ENCODE data around the gene SLC51A. TPM values are rescaled to one million over a fixed set of nuclear protein-coding genes. Genes with fewer than 3 reads are reported as not detected.
"Not testable (repeated sequence)": the region's sequence is repeated elsewhere in the genome, so short reads cannot be mapped to it uniquely, and the experiment has no call there.

The SLC51A gene
- total and polyA plus RNA-seq, 12 donors, result 1.2 to 73.1 (median 12.7) TPM

GRCh38 chr3:196241704-196242103 is 25.4 kb downstream of the SLC51A start:
- Histone ChIP-seq H3K4me1 (replicated peaks in 1 of 2) (peaks cover 7 to 23% of the 10 kb centered on the region in 2 donors), H3K4me3 (no peak overlapping the region), H3K9me3 (replicated peaks in 1 of 3) (no peaks in the 10 kb centered on the region), H3K36me3 (replicated peaks in 1 of 2) (peaks cover 0 to 74% of the 10 kb centered on the region in 2 donors), H3K27me3 (no peaks in the 10 kb centered on the region), H3K27ac (no peak overlapping the region)
- no peak for DNase-seq
- intact Hi-C loops (cut with DNase I), result no loop called here
- 87 to 90% (median 89%) methylated on average over 8 of the region's 8 CpGs for WGBS, 4 donors
- TF ChIP-seq POLR2A (IDR thresholded peaks at IDR 0.05), result no peak
- TF ChIP-seq, protein P1, sequence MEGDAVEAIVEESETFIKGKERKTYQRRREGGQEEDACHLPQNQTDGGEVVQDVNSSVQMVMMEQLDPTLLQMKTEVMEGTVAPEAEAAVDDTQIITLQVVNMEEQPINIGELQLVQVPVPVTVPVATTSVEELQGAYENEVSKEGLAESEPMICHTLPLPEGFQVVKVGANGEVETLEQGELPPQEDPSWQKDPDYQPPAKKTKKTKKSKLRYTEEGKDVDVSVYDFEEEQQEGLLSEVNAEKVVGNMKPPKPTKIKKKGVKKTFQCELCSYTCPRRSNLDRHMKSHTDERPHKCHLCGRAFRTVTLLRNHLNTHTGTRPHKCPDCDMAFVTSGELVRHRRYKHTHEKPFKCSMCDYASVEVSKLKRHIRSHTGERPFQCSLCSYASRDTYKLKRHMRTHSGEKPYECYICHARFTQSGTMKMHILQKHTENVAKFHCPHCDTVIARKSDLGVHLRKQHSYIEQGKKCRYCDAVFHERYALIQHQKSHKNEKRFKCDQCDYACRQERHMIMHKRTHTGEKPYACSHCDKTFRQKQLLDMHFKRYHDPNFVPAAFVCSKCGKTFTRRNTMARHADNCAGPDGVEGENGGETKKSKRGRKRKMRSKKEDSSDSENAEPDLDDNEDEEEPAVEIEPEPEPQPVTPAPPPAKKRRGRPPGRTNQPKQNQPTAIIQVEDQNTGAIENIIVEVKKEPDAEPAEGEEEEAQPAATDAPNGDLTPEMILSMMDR (IDR thresholded peaks at IDR 0.05), result no peak

DNA sequence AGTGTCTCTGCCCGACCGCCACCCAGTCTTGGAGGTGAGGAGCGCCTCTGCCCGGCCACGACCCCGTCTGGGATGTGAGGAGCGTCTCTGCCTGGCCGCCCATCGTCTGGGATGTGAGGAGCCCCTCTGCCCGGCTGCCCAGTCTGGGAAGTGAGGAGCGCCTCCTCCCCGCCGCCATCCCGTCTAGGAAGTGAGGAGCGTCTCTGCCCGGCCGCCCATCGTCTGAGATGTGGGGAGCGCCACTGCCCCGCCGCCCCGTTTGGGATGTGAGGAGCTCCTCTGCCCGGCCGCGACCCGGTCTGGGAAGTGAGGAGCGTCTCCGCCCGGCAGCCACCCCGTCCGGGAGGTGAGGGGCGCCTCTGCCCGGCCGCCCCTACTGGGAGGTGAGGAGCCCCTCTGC is 27.8 kb downstream of the SLC51A start:
- 95 to 99% (median 98%) methylated on average over 21 to 34 of the region's 34 CpGs; no CpG with 5 or more reads in 1 of the 4 donors for WGBS, 4 donors
- H3K4me3 ChIP-seq; DNase-seq; H3K27me3 ChIP-seq; intact Hi-C loops (cut with DNase I); H3K9me3 ChIP-seq (replicated peaks in 1 of 3); H3K27ac ChIP-seq: not testable (repeated sequence)
- Histone ChIP-seq H3K4me1 (replicated peaks in 1 of 2) (peaks cover 7 to 17% of the 10 kb centered on the region in 2 donors), H3K36me3 (replicated peaks in 1 of 2) (peaks cover 0 to 64% of the 10 kb centered on the region in 2 donors)

GRCh38 chr3:196246612-196247308 is 30.4 kb downstream of the SLC51A start:
- H3K27ac ChIP-seq, result no peak overlapping the region
- no peaks in the 10 kb centered on the region for H3K4me1 ChIP-seq (replicated peaks in 1 of 2)
- H3K27me3 ChIP-seq, result no peaks in the 10 kb centered on the region
- H3K36me3 ChIP-seq (replicated peaks in 1 of 2), result peaks cover 0 to 41% of the 10 kb centered on the region in 2 donors
- intact Hi-C loops (cut with DNase I), result no loop called here
- H3K4me3 ChIP-seq, result no peak overlapping the region
- 79 to 92% (median 89%) methylated on average over 13 of the region's 13 CpGs for WGBS, 4 donors
- no peak for DNase-seq
- no peak for TF ChIP-seq POLR2A (IDR thresholded peaks at IDR 0.05)
- TF ChIP-seq, protein P1 (IDR thresholded peaks at IDR 0.05), result no peak
- no peaks in the 10 kb centered on the region for H3K9me3 ChIP-seq (replicated peaks in 1 of 3)

- Histone ChIP-seq H3K4me3 (no peak overlapping the region), H3K4me1 (replicated peaks in 1 of 2) (no peaks in the 10 kb centered on the region), H3K36me3 (replicated peaks in 1 of 2) (peaks cover 0 to 26% of the 10 kb centered on the region in 2 donors), H3K9me3 (replicated peaks in 1 of 3) (no peaks in the 10 kb centered on the region), H3K27ac (no peak overlapping the region), H3K27me3 (no peaks in the 10 kb centered on the region)
- intact Hi-C loops (cut with DNase I), result loop anchor here in 1 of 2 donors (10.0 kb wide), 1 partner anchor 433 kb away; no protein-coding TSS in a partner anchor
- whole genome bisulfite sequencing, 4 donors, result 94 to 98% (median 97%) methylated on average over 16 of the region's 16 CpGs
- no peak for TF ChIP-seq POLR2A (IDR thresholded peaks at IDR 0.05)
- TF ChIP-seq, protein P1 (IDR thresholded peaks at IDR 0.05), result no peak
- DNase-seq, result no peak
Observed at GRCh38 chr3:196251918-196252317, 35.6 kb downstream of the SLC51A start.
